ENCODE results near the gene FRK.
"Not testable (repeated sequence)": the region's sequence is repeated elsewhere in the genome, so short reads cannot be mapped to it uniquely, and the experiment has no call there.

The FRK gene

GRCh38 chr6:115976321-115976870 is 84.3 kb downstream of the FRK start:
- TF ChIP-seq, protein P1, sequence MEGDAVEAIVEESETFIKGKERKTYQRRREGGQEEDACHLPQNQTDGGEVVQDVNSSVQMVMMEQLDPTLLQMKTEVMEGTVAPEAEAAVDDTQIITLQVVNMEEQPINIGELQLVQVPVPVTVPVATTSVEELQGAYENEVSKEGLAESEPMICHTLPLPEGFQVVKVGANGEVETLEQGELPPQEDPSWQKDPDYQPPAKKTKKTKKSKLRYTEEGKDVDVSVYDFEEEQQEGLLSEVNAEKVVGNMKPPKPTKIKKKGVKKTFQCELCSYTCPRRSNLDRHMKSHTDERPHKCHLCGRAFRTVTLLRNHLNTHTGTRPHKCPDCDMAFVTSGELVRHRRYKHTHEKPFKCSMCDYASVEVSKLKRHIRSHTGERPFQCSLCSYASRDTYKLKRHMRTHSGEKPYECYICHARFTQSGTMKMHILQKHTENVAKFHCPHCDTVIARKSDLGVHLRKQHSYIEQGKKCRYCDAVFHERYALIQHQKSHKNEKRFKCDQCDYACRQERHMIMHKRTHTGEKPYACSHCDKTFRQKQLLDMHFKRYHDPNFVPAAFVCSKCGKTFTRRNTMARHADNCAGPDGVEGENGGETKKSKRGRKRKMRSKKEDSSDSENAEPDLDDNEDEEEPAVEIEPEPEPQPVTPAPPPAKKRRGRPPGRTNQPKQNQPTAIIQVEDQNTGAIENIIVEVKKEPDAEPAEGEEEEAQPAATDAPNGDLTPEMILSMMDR (IDR thresholded peaks at IDR 0.05; ENCODE audit: low read length, missing control alignments), result no peak
- no peak overlapping the region for H3K4me3 ChIP-seq (replicated peaks; ENCODE audit: low read depth, low read length)
- no peak for DNase-seq (ENCODE audit: low read depth)

- no peak overlapping the region for H3K4me3 ChIP-seq (replicated peaks; ENCODE audit: low read depth, low read length)
- peak; percentile 5 for DNase-seq (ENCODE audit: low read depth)
- TF ChIP-seq, protein P1 (IDR thresholded peaks at IDR 0.05; ENCODE audit: low read length, missing control alignments), result no peak
Observed at GRCh38 chr6:115972679-115973078, 88.0 kb downstream of the FRK start.

- TF ChIP-seq, protein P1 (IDR thresholded peaks at IDR 0.05; ENCODE audit: low read length, missing control alignments), result no peak
- no peak for DNase-seq (ENCODE audit: low read depth)
- H3K4me3 ChIP-seq (replicated peaks; ENCODE audit: low read depth, low read length), result no peak overlapping the region
Observed at GRCh38 chr6:115971785-115972184, 88.9 kb downstream of the FRK start.

- no peak overlapping the region for H3K4me3 ChIP-seq (replicated peaks; ENCODE audit: low read depth, low read length)
- peak; percentile 18 for DNase-seq (ENCODE audit: low read depth)
- TF ChIP-seq, protein P1 (IDR thresholded peaks at IDR 0.05; ENCODE audit: low read length, missing control alignments), result no peak
Observed at GRCh38 chr6:115969930-115970273, 90.8 kb downstream of the FRK start.

DNA sequence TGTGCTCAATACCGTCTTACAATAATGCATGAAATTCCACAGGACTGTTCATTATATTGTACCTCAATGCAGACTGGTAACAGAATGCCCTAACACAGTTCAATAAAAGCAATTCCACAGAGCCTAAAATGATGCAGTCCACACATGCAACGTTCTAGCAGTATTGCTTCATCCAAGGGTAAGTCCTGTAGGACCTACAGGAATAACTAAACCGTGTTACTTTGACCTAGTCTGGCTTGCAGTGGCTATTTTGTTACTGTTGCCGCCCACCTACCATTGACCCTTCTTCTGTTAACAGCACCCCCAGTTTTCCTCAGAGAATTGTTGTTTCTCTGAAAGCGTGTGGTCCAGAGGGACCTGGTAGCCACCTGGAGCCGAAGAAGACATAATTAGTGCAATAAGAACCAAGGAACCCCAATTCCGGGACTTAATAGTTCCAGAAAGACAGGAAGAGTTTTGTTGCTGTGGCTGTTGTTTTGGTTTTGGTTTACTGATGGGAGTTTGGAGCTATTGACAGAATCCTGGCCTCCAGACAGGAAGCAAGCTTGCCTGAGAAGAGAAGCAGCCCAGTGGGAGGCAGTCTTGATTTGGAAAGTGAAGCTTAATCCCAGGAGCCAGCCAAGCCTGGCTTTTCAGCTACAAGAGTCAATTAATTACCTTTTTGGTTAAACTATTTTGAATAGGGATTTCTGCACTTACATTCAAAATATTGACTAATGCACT is 91.3 kb downstream of the FRK start:
- TF ChIP-seq, protein P1 (IDR thresholded peaks at IDR 0.05; ENCODE audit: low read length, missing control alignments), result no peak
- H3K4me3 ChIP-seq (replicated peaks; ENCODE audit: low read depth, low read length), result no peak overlapping the region
- peak; percentile 7 for DNase-seq (ENCODE audit: low read depth)

DNA sequence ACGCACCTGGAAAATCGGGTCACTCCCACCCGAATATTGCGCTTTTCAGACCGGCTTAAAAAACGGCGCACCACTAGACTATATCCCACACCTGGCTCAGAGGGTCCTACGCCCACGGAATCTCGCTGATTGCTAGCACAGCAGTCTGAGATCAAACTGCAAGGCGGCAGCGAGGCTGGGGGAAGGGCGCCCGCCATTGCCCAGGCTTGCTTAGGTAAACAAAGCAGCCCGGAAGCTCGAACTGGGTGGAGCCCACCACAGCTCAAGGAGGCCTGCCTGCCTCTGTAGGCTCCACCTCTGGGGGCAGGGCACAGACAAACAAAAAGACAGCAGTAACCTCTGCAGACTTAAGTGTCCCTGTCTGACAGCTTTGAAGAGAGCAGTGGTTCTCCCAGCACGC is 100.4 kb downstream of the FRK start:
- not testable (repeated sequence) for DNase-seq (ENCODE audit: low read depth); H3K4me3 ChIP-seq (replicated peaks; ENCODE audit: low read depth, low read length)

DNA sequence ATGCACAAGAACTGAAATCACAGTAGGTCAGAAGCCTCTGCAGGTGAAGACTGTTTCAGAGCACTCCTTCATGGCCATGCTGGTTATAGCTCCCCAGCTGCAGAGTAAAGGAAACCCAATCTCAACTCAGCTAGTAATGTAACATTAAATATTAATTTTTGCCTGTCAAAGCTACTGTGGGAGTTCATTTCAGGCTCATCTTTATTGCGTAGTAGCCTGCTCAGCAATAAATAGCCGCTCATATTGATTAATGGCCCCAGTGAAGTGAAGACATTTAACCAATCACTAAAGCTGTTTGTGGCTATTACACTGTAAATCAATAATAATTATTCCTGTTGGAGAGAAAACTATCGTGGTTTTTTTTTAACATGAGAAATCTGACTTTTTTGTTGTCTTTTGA is 101.7 kb downstream of the FRK start:
- no peak for DNase-seq (ENCODE audit: low read depth)
- TF ChIP-seq, protein P1 (IDR thresholded peaks at IDR 0.05; ENCODE audit: low read length, missing control alignments), result no peak
- H3K4me3 ChIP-seq (replicated peaks; ENCODE audit: low read depth, low read length), result no peak overlapping the region

All from fibroblast of pulmonary artery (primary cell).